DOHH2 (cell line): ENCODE measurements around the gene SERTAD4.

Source experiments
- CTCF ChIP-seq: fragments of 200-600 bp; sonication (generic); IDR thresholded peaks from one replicate; pipeline ENCODE4 v1.5.1; 2014; ENCODE audit warnings: antibody characterized with exemption, mild to moderate bottlenecking, low read depth, low read length; ENCODE audit not compliant: poor library complexity, severe bottlenecking
- EZH2phosphoT487 ChIP-seq: fragments of 200-600 bp; sonication (generic); IDR thresholded peaks from 2 replicates; pipeline ENCODE4 v1.6.1; 2017; ENCODE audit warnings: borderline replicate concordance, mild to moderate bottlenecking, antibody characterized with exemption, low read length, moderate library complexity, mixed read lengths

- TF ChIP-seq CTCF (no peak), EZH2phosphoT487 (no peak)
Observed at GRCh38 chr1:210236840-210237409, 4.3 kb downstream of the SERTAD4 start.
